IPS-18a (cell line): ENCODE data around the gene FRAT2.

Experiments used
- H3K27ac ChIP-seq: one replicate; pipeline ENCODE4 v1.5.1; 2013; ENCODE audit warnings: low read length
- H3K27me3 ChIP-seq: one replicate; pipeline ENCODE4 v1.6.1; 2013; ENCODE audit warnings: mild to moderate bottlenecking, low read length; ENCODE audit not compliant: control insufficient read depth, insufficient read depth
- H3K36me3 ChIP-seq: one replicate; pipeline ENCODE4 v1.6.1; 2013; ENCODE audit warnings: low read depth, low read length; ENCODE audit not compliant: control insufficient read depth
- H3K4me1 ChIP-seq: one replicate; pipeline ENCODE4 v1.6.1; 2013; ENCODE audit warnings: low read depth, low read length; ENCODE audit not compliant: control insufficient read depth
- H3K4me3 ChIP-seq: one replicate; pipeline ENCODE4 v1.5.1; 2013; ENCODE audit warnings: low read length
- H3K9ac ChIP-seq: one replicate; pipeline ENCODE4 v1.6.1; 2013; ENCODE audit warnings: mild to moderate bottlenecking, low read length, moderate library complexity
- H3K9me3 ChIP-seq: one replicate; pipeline ENCODE4 v1.6.1; 2013; ENCODE audit warnings: low read depth, low read length; ENCODE audit not compliant: control insufficient read depth

Gene FRAT2

DNA sequence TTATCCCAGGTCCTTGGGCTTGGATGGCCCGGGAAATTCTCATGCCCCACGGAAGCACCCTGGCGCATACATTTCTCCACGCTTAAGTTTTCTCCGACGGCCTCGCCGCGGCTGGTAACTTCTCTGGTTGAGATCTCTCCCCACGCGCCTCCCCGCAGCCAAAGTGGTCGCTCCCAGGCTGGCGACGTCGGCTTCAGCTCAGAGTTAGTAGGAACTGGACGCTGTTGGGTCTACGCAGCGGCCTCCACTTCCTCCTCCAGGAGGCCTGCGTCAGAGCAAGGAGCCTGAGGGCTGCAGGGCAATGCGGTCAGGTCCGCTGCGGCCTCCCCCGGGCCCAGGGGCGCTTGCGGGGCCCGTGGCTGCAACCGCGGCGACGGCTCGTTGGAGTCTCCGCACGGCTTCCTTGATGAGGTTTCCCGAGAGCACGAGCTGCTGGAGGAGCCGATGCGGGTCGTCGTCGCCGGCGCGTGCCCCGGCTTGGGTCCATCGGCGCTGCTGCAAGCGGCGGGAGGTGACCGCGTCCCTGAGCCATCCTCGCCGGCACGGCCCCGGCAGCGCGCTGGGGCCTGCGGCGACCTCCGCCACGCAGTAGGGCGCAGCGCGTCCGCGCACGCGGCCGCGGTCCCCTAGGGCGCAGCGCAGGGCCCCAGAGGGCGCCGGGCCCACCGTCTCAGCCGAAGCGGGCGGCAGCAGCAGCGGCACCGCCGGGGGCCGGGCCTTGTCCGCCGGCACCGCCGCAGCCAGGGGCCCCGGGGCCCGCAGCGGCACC, 744 bp downstream of the FRAT2 start:
- Histone ChIP-seq H3K4me1 (peaks cover 29% of the 10 kb centered on the region), H3K9me3 (no peaks in the 10 kb centered on the region), H3K36me3 (peaks cover 6% of the 10 kb centered on the region), H3K27me3 (peaks cover 6% of the 10 kb centered on the region), H3K9ac (peak overlapping the region; percentile 90), H3K4me3 (peak overlapping the region; percentile 99), H3K27ac (peak overlapping the region; percentile 84)

GRCh38 chr10:97333351-97333600, 1.3 kb downstream of the FRAT2 start:
- Histone ChIP-seq H3K4me3 (peak overlapping the region; percentile 99), H3K27me3 (peaks cover 6% of the 10 kb centered on the region), H3K27ac (peak overlapping the region; percentile 84), H3K36me3 (peaks cover 9% of the 10 kb centered on the region), H3K9me3 (no peaks in the 10 kb centered on the region), H3K4me1 (peaks cover 25% of the 10 kb centered on the region), H3K9ac (peak overlapping the region; percentile 90)

DNA sequence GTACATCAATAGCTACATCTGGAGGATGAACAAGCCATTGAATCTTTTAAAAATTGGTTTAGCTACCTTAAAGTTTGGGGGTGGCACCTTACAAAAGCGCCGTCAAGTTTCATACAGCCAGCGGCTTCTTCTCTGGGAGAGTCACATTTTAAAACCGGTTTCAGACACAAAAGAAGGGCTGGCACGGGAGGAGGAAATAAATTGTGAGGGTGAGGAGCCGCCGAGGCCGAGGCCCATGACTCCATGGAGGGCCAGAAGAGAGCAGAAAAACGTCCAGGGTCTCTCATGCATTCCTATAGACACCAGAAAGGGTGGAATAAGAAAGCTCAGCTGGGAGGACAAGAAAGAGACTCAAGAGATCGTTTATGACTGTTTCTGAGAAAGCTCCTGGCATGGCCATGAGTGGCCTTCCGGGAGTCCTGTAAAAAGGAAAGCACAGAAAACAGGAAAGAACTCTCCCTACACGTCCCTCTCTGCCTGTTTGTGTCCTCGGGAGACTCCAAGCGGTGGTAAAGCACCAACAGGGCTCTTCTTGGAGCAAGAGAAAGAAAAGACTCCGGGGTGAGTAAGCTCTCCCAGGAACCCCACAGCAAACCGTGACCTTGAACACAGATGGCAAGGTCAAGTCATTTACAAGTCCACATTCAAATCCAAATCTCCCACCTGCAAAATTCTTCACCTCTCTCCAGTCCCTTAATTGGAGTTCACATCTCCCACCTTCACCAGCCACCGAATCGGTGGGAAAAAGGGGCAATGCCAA, 1.8 kb downstream of the FRAT2 start:
- peaks cover 6% of the 10 kb centered on the region for H3K27me3 ChIP-seq
- peak overlapping the region; percentile 84 for H3K27ac ChIP-seq
- peak overlapping the region; percentile 90 for H3K9ac ChIP-seq
- H3K9me3 ChIP-seq, result no peaks in the 10 kb centered on the region
- H3K36me3 ChIP-seq, result peaks cover 9% of the 10 kb centered on the region
- H3K4me3 ChIP-seq, result peak overlapping the region; percentile 99
- H3K4me1 ChIP-seq, result peaks cover 20% of the 10 kb centered on the region

- Histone ChIP-seq H3K27me3 (peaks cover 6% of the 10 kb centered on the region), H3K9me3 (no peaks in the 10 kb centered on the region), H3K4me3 (peak overlapping the region; percentile 99), H3K36me3 (peaks cover 9% of the 10 kb centered on the region), H3K4me1 (peaks cover 8% of the 10 kb centered on the region), H3K9ac (no peak overlapping the region), H3K27ac (no peak overlapping the region)
Measured at GRCh38 chr10:97331153-97331703, 3.3 kb downstream of the FRAT2 start.

DNA sequence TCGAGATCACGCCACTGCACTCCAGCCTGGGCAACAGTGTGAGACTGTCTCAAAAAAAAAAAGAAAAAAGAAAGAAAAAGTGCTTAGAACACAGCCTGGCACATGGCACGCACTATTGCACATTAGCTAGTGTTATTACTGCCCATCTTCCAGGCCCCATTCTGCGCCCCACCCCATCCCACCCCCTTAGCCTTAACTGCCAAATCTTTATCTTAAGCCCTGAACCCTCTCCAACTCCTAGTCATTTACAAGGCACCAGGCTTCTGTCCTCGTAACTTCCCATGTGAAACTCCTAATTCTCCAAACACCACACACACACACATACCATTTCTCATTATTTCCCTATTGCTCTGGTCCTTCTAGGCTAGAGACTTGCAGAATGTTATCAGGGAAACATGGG, 4.8 kb downstream of the FRAT2 start:
- no peak overlapping the region for H3K4me3 ChIP-seq
- H3K4me1 ChIP-seq, result peaks cover 4% of the 10 kb centered on the region
- H3K9ac ChIP-seq, result no peak overlapping the region
- peaks cover 6% of the 10 kb centered on the region for H3K27me3 ChIP-seq
- H3K27ac ChIP-seq, result no peak overlapping the region
- H3K36me3 ChIP-seq, result peaks cover 9% of the 10 kb centered on the region
- no peaks in the 10 kb centered on the region for H3K9me3 ChIP-seq

DNA sequence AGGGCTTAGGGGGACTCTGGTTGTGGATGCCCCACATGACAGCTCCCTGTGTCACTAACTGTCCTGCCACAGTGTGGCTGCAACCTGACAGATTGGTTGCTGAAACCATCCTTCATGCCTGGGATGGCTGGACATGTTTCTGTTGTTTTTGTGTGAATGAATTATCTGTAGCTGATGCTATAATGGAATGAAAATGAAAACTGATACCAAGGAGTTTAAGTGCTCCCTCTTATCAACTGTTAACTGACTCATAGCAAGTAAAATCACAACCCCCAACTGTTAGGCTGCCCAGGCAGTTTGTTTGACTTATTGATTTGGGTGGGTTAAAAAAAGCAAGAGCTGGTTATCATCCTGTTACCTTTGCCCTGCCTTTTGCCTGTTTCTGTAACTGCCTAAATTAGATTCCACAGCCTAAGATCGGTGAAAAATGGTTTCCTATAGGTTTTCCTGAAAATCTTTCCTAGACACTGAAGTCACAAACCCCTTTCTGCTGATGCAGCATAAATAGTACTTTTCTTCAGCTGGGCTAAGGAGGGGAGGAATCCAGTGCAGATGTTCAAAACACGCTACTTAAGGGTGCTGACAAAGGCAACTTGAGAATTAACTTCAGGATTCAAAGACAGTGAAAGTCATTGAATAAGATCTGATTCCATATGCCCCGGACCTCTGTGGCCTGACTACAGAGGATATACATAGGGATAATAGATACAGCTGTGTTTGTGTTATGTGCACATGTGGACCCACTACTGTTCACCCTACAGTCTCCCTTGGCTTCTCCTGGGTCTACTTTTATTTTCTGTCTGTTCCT, 5.7 kb downstream of the FRAT2 start:
- H3K9ac ChIP-seq, result no peak overlapping the region
- H3K9me3 ChIP-seq, result no peaks in the 10 kb centered on the region
- H3K27ac ChIP-seq, result no peak overlapping the region
- peaks cover 6% of the 10 kb centered on the region for H3K27me3 ChIP-seq
- no peak overlapping the region for H3K4me3 ChIP-seq
- peaks cover 9% of the 10 kb centered on the region for H3K36me3 ChIP-seq
- peaks cover 4% of the 10 kb centered on the region for H3K4me1 ChIP-seq

GRCh38 chr10:97327348-97328294, 6.9 kb downstream of the FRAT2 start:
- H3K36me3 ChIP-seq, result peaks cover 9% of the 10 kb centered on the region
- no peak overlapping the region for H3K27ac ChIP-seq
- peaks cover 4% of the 10 kb centered on the region for H3K4me1 ChIP-seq
- no peak overlapping the region for H3K4me3 ChIP-seq
- H3K9ac ChIP-seq, result no peak overlapping the region
- no peaks in the 10 kb centered on the region for H3K9me3 ChIP-seq
- H3K27me3 ChIP-seq, result no peaks in the 10 kb centered on the region

DNA sequence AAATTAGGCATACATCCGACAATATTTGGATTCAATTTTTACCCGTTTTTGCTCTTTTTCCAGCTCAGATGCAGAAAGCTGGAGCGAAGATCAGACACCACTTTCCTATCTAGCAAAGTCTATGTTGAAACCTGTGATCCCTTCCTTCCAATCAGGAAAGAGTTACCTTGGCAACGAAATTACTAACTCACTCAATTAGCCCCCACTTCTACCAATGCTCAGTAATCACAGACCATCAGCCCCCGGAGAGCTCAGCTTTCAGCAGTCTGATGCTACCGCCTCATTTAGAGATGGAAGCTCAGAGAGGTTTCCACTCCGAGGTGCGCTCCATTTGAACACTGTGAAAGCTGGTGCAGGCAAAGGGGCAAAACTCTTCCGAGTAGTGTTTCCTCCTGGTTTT, 8.8 kb downstream of the FRAT2 start:
- H3K4me1 ChIP-seq, result peaks cover 8% of the 10 kb centered on the region
- H3K27ac ChIP-seq, result no peak overlapping the region

GRCh38 chr10:97323501-97323900, 11.0 kb downstream of the FRAT2 start:
- no peak overlapping the region for H3K9ac ChIP-seq
- peaks cover 11% of the 10 kb centered on the region for H3K4me1 ChIP-seq
- no peak overlapping the region for H3K27ac ChIP-seq
- no peaks in the 10 kb centered on the region for H3K9me3 ChIP-seq
- H3K27me3 ChIP-seq, result peaks cover 32% of the 10 kb centered on the region
- no peak overlapping the region for H3K4me3 ChIP-seq
- H3K36me3 ChIP-seq, result peaks cover under 1% of the 10 kb centered on the region

More for the DNA sequence above, 8.8 kb downstream of the FRAT2 start:
- peaks cover 9% of the 10 kb centered on the region for H3K36me3 ChIP-seq
- H3K4me3 ChIP-seq, result no peak overlapping the region
- peaks cover 18% of the 10 kb centered on the region for H3K27me3 ChIP-seq
- no peaks in the 10 kb centered on the region for H3K9me3 ChIP-seq
- H3K9ac ChIP-seq, result no peak overlapping the region

DNA sequence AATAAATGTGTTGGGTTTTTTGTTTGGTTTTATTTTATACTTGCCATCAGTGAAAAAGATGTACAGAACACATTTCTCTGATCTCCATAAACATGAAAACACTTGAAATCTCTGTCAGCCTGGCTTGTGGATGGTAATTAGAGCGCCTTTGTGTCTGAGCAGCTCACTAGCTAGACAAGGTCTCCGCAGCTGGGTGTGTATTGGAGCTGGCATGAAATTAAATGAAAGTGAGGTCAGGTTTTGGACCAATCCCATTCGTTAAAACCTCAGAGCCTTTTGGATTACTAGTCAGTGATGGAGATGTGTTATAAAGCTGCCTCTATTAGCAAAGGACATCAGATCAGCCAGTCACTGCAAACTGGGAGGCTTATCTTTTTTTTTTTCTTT, 12.7 kb downstream of the FRAT2 start:
- Histone ChIP-seq H3K9me3 (no peaks in the 10 kb centered on the region), H3K9ac (peak overlapping the region; percentile 42), H3K27ac (no peak overlapping the region)

More for the DNA sequence above, 12.7 kb downstream of the FRAT2 start:
- Histone ChIP-seq H3K4me1 (peaks cover 11% of the 10 kb centered on the region), H3K4me3 (peak overlapping the region; percentile 85), H3K27me3 (peaks cover 46% of the 10 kb centered on the region), H3K36me3 (no peaks in the 10 kb centered on the region)
